ENCODE data around the gene ZNF385A.

The ZNF385A gene

GRCh38 chr12:54390668-54391551 lies 6.4 kb upstream of the ZNF385A start:
- DNase-seq = peak; percentile 72

DNA sequence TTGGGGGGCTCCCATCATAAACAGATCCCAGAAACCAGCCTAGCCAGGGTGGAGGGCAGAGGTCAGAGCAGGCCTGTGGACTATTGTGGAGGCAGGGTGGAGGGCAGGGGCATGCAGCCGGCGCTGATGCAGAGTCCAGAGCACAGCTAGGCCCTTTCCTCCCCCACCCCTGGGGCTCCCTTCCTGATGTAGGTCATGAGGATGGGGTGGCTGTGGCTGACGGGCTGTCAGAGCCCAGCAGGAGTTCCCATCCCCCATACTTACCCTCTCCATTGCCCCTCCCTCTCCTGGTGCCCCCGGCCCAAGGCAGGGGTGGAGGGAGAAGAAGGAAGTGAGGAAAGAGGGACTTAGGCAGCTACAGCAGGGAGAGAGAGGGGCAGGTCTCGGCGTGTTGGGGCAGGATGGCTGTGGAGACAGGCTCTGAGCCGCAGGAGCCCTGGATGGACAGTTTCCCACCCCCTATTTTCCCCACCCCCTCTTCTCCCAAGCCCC lies 5.7 kb upstream of the ZNF385A start:
- DNase-seq = no peak

GRCh38 chr12:54389607-54390175 lies 5.2 kb upstream of the ZNF385A start:
- no peak for DNase-seq

GRCh38 chr12:54389134-54389508 lies 4.6 kb upstream of the ZNF385A start:
- no peak for DNase-seq

- DNase-seq = no peak
These were observed 4.0 kb upstream of the ZNF385A start for GRCh38 chr12:54388237-54389133.

- DNase-seq = no peak
These were observed 2.6 kb upstream of the ZNF385A start for GRCh38 chr12:54387114-54387467.

DNA sequence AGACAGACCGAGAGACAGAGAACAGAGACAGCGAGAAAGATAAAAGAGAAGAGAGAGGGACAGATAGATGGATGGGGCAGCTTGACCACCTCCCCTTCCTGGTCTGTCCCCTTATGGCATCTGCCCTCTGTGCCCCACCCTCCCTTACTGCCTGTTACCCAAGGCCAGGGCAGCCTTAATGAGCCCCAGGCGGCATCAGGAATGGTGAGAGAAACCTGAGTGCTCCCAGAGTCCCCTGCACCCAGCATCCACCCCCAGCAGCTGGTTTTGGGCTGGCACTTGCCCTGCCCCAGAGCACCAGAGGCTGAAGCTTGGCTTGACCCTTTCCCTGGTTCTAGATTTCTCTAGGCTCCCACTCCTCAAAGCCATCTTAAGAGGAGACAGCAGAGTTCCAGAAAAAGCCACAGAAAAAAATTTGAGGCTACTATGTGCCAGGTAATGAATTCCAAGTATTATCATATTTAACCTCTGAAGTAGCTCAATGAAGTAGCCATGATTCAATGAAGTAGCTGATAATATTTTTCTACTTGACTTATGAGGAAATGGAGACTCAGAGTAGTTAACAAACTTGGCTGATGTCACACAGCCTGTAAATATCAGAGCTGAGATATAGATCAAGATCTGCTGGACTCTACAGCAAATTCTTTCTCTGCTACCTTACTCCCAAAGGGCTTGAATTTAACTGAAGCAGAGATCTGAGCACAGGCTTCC lies 2.0 kb upstream of the ZNF385A start:
- no peak for DNase-seq

- DNase-seq = no peak
These were observed 850 bp upstream of the ZNF385A start for GRCh38 chr12:54385251-54385914.

DNA sequence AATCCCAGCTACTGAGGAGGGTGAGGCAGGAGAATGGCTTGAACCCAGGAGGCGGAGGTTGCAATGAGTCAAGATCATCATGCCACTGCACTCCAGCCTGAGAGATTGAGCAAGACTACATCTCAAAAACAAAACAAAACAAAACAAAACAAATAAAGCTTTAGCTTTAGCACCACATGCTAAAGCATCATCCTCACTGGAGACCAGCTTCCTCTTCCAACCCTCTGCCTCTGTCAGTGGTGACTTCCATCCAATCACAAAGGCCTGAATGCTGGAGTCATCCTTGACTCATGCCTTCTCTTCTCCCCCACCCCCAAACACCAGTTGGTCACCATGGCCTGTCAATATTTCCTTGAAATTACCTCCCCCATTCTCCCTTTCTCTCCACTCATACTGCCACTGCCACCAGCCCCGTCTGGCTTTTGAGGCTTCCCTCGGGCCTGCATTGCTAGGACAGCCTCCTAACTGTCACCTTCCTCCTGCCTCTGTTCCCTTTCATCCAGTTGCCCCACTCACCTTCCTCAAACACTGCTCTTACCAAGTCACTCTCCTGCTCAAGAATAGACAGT lies 1.4 kb downstream of the ZNF385A start:
- no peak for DNase-seq

DNA sequence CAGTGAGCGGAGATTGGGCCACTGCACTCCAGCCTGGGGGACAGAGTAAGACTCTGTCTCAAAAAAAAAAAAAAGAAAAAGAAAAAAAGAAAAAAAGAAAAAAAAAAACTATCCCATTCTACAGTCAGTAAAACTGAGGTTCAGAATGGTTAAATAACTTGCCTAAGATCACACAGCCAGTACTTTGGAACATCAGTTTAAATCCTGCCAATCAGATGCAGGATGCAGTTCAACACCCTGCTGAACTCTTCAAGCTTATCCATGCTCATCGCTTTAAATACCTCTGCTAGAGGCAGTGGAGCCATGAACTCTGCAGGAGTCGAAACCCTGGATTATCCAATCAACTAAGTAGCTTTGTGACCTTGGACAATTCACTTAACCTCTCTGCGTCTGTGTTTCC lies 3.4 kb downstream of the ZNF385A start:
- DNase-seq = no peak

DNA sequence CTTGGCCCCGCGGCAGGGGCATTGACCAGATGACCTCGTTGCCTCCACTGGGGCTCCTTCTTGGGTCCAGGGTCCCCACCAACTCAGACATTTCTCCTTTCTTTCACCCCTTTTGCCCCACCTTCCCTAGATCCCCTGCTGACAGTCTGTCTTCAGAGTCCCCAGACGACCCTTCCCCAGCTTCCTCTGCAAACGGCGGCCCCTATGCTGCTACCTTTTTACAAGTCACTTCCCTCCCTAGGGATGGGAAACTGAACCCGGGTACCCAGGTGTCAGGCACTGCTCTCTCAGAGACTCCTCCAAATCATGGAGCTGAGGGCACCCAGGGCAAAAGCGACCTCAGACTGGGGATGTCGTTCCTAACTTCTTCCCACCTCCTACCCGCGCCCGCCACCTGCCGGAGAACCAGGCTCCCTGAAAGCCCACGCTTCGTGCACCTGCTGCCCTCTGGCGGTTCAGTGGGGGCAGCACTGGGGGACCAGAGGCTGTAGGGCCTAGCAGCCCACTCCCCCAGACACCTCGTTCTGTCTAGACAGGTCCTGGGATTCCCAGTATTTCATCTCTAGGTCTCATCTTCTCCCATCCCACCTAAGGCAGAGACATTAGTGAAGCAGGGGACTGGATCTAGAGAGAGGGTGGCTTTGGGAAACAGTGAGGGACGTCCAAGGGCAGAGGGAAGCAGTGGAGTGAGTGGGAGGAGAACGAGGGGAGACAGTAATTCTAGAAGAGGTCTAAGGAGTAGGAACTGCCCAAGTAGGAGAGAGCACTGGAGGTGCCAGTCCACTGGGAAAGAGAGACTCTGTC lies 4.9 kb downstream of the ZNF385A start:
- DNase-seq = peak; percentile 92

DNA sequence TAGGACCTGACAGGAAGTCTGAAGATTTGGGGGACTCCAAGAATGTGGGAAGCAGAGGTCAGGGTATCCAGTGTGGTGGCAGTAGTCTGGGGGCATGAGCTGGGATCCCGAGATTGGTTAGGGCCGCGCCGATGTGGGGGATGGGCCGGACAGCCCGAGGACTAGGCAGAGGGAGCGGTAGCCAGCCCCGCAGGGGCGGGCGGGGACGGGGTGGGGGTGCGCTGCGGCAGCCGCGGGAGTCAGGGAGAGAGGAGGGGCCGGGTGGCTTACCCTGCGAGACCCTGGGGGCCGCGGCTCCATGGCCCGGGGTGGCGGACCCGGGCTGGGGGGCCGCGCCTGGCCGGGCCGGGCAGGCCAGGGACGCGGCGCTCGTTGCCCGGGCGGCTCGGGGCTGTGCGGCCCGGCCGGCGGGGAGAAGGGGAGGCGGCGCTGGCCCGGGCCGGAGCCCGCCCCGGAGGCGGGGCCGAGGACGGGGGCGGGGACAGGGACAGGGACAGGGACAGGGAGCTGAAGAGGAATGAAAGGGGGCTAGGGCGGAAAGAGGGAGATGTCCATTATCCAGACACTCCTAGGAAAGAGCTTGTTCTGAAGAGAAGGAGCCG lies 5.6 kb downstream of the ZNF385A start:
- DNase-seq = no peak

DNA sequence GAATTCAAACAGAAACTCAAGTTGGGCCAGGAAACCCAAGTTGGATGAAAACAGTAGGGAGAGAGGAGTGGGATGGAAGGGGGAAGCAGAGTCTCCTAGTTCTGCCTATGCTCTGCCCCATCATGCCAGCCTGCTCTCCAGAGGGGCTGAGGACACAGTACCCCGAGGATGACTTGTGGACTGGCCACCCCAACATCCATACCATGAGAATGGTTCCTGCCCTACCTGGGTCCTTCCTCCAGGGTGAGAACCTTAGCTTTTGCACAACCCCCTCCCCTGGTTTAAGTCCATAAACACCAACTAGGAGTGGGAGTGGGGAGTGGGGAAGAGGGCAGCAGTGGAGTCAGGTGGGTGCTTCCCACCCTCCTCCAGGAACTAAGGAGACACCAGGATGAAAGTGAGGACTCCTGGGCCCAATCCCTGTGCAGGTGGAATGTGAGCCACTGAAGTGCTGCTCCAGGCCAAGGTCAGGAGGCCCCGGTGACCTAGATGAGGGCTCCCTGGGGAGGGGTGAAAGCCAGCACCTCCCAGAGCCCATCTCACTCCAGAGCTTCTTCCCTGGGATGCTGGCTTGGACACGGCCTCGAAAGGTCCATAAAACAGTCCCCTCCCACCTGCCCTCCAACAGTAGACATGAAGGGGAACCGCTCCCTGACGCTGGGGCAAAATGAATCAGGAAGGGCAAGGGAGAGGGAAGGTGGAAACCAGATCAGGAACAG lies 6.6 kb downstream of the ZNF385A start:
- DNase-seq = no peak

DNA sequence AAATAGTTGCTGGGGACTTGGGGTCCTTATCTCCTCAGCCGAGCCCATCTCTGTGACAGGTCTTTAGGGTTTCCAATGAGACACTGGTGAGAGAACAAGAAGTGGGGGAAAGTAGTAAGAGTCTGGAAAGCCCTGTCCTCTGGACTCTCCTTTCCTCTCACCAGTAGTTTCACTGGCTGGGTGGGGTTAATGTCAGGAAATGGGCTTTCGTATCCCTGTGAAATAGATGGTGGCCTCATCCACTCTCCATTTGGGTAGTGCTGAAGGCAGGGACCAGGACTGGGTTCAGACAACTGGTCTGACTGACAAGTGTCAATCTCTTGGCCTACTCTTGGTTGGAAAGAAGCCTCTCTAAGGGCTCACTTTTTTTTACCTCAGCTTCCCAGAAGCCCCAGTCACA lies 7.5 kb downstream of the ZNF385A start:
- DNase-seq = no peak

DNA sequence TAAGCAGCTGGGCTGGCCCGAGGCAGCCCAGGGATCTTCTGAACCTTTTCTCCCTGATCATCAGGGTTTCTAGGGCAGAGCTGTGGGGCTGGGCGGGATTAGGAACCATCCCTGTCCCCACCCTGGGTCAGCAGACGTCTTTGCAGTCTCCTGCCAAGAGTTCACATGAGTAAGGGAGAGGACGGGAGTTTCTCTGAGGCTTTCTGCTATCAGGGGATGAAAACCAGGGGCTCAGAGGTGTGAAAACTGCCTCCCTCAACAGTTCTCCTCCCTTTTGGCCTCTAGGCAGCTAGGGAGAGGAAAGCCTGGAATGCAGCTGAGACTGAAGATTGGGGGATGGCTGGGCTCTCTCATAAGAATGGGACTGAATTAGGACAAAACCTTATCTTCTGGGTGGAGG lies 7.9 kb downstream of the ZNF385A start:
- DNase-seq = no peak

DNA sequence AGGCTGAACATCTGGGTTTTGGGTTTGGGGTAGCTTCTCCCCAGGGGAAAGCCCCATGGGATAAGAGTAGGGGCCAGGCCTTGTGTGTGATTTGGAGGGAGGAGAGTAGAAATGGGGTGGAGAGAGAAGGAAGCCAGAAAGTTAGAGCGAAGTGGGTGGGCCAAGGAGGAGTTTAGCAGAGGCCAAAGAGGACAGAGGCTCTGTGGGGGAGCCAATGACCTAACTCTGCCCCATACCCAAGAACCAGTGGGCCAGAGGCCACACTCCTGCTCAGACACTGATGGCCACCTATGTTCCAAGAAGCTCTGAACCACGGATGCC lies 9.3 kb downstream of the ZNF385A start:
- no peak for DNase-seq

DNA sequence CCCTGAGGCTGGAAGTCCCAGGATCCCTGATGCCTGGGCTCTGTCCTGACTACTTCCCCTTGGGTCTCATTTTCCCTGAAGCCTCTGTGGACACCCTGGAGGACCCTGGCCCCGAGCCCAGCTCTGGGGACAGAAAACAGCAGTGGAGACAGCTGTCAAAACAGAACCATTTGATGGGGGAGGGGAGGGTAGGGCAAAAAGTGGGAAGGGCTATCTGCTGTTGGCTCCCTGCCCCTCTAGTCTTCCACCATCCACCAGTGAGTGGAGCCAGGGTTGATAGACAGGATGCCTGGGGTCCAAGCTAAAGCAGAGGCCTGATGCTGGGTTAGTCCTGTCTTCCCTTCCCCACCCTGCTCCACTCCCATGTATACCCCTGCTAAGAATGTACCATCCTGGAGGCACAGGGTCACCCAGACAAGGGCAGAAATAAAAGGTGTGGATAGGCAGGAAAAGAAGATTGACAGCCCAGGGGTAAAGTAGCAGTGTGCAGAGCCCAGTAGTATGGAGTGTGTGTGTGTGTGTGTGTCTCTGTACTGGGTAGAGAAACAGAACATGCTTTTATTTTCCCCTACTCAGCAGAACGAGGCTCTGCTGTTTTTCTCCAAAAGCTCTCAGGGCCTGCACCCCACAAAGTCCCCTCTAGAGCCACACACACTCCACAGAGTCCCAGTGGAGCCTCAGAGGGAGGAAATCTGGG lies 9.8 kb downstream of the ZNF385A start:
- no peak for DNase-seq

DNA sequence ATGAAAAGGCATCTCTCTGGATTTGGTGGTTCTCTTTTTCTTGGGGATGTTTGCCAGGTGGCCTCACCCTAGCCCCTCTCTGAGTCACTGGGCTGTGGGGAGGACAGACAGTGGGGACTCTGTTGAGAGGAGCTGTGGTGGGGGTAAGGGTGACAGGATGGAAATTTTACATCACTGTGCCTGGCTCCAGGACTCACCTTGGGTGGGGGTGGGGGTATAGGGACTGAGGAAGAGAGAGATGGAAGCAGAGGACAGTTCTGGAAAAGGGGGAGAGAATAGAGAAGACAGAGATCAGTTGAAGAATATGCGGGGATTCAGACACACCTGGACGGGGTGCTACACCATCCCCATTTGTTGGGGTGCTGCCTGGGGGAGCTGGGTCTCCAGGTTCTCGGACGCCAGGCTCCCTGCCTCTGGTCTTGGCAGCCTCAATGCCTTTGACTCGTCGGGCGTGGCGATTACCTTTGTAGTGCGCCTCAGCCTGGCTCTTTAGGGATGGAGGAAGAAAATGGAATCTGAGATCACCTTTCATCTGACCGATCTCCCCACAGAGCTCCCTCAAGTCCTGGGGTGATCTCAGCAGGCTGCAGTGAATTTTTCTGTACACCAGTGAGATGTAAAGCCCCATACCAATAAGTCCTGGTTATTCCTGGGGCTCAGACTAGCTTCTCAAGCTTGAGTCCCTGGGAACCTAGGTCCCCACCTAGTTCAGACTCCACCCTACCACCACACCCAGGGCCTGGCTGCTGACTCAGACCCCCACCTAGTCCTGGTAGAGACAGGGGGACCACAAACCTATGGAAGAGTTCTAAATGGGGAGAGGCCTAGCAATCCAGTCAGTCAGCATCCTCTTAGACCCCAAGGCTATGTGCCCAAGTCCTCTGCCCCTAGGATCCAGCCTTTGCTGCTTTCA lies 10.6 kb downstream of the ZNF385A start:
- no peak for DNase-seq
